NCI-H187 (cell line): ENCODE measurements around the gene TMEM92.
"Not testable (repeated sequence)": the region's sequence is repeated elsewhere in the genome, so short reads cannot be mapped to it uniquely, and the experiment has no call there.

ENCODE experiments used
- DNase-seq, 2 experiments: peaks; one replicate each; lab custom pipeline; 2025; lab: John Stamatoyannopoulos, UW

The TMEM92 gene

DNA sequence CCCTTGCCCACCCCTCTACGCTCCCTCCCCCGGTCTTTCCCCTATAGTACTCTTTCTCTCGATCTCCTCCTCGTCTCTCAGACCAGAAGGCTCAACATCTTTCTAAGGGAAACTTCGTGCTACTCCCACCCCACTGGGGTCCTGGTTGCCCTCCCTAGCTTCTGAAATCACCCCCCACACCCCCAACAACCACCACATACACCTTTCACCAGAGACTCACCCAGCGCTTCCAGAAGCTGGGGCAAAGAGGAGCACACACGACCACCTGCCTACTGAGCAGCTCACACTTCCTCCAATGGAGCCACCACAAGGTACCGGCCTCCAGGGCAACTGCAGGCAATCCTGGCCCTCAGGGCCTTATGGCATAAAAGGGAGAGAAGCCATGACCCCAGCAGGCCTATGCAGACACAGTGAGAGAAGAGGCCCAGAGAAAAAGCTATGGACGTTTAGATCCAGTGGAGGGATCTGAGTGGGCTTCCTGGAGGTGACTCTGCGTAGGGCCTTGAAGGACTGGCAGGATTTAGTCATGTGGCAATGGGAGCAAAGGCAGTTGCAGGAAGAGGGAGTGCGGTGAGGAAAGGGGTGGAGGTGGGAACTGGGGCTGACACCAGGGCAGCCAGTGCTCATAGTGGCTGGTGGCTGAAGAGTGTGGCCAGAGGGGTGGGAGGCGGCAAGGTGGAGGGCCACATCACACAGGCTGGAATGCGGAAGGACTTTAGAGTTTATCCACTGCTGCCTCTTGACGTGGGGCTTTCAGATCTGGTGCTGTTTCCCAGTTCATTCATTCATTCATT, 12.1 kb upstream of the TMEM92 start:
- no peak for DNase-seq

DNA sequence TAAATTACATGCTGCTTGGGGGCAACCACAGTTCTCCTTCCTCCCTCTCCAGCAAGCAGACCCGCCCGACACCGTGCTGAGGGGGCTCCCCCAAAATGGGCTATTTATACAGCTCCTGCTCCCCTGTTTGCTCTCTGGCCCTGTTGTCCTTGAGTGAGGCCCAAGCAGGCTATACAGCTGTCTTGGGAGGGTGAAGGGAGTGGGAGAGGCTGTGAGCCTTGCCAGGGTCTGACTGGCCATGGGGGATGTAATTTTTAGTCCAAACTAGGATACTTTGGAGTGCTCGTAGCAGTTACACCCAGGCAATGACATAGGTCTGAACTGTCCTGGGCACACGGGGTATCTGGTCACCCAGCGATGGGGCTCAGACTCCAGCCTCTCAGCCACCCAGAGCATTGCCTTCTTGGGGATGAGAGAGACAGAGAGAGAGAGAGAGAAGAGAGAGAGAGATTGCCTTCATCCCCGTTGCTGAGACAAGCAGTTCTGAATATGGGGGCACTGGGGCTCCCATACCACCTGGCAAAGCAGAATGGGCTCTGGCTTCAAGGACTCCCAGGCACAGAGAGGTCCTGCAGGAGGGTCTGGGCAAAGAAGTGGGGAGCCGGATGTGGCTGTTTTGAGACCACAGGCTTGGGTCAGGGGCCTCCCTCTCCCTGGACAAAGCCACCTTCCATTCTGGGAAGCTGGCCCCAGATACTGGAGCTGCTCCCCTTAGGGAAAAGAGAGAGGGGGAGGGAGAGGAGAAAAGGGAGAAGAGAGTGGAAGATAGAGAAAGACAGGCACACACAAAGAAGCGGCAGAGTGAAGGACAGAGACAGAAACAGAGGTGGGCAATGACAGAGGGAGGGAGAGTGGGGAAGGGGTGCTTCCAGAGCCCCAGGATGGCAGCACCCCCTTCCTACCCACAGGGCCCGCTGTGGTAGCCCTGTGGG, 10.7 kb upstream of the TMEM92 start:
- DNase-seq = no peak

DNA sequence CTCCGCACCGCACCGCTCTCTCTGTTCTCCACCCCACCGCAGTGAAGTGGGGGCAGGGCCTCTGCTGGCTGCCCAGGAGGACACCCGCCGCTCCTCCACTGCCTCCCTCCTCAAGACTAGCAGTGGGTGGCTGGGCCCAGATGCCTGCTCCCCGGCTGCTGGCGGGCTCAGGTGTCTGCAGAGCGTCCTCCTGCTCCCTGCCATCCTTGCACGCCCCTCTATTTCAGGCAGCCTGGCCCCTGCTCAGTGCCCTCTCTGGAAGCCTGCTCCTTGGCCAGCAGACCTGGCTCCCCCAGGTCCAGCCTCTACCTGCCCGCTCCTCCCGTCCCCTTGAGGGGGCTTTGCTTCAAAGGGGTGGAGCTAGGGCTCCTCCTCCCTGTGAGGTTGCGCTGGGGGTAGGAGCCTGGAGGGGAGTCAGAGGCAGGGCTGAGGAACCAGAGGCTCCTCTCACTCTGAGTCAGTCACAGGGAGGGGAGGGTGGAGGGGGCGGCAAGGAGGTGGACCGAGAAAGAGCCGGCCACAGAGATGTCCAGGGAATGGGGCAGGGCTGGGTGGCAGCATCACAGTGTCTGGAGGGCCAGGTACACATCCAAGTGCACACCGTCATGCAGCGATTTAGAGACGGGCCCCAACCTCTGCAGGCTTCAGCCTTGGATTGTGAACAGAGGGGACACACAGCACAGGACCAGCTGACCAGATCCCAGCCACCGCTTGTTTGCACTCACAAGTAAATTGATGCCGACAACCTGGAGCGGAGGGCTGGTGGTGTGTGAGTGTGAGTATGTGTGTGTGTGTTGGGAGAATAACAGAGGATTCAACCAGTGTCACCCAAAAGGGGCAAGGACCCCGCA, 9.8 kb upstream of the TMEM92 start:
- DNase-seq = no peak

DNA sequence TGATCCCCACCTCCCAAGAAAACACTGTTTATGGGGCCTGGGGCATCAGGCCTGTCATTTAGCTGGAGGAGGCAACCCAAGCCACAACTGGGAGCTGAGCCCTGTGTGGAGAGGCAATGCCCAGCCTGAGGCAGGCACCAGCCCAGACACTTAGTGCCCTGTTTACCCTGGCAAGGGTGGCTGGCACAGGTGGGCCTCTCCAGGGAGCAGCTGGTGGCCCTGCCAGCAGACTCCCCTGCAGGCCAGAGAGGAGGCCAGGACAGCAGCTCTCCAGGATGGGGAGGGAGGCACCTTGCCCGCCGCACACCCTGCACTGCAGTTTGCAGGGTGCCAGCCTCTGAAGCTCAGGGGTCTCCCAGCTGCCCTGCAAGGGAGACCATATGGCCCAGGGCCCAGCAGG, 9.1 kb upstream of the TMEM92 start:
- no peak for DNase-seq

DNA sequence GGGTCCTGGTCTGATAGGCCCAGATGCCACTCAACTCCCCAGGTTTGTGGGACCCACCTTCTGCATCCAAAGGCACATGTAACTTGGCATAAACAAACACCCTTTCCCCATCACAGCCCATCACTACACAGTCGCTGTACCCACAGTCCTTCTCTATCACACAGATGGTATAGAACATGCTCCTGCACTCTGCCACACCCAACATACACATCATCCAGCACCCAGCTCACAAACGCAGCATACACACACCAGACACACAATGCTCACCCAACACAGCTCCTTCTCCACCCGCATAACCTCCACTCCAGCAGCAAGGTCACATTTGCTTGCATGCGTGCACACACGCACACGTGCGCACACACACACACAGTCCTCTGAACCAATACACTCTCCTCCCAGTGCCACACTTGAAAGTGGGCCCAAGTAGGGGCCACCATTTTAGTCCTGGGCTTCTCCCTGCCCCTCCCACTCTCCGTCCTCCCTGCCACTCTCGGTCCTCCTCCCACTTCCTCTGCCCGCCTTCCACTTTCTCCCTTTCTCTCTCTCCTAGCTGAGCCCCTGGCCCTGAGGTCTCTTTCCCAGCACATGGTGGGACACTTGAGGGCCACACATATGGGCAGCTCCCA, 8.5 kb upstream of the TMEM92 start:
- no peak for DNase-seq

DNA sequence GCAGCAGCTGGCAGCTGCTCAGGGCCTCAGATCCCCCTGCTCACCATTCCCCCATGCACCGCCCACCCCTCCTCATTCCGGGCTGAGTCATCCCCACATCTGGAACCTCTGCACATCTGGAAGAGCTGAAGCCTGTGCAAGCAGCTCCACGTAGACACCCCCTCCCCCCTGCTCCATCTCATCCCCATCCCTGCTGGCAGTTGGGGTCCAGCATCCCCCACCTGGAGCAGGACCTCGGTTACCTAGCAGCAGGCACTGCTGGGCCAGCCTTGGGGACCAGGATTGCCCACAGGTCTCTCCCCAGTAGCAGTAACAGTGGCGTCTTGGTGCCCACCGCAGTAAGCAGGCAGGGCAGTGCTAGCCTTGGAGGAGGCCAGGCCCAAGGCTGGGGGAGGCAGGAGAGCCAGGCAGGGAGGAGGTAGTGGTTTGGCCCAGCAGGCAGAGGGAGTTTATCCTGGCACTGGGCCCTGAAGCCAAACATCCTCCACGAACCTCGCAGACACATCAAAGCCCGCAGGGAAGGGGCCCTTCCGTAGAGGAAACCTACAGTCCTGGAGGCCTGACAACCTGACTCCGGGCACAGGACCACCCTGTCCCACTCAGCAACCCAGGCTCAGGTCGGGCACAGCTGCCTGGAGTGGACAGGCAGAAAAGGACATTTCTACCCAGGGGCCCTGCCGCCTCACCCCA, 7.7 kb upstream of the TMEM92 start:
- DNase-seq = no peak

DNA sequence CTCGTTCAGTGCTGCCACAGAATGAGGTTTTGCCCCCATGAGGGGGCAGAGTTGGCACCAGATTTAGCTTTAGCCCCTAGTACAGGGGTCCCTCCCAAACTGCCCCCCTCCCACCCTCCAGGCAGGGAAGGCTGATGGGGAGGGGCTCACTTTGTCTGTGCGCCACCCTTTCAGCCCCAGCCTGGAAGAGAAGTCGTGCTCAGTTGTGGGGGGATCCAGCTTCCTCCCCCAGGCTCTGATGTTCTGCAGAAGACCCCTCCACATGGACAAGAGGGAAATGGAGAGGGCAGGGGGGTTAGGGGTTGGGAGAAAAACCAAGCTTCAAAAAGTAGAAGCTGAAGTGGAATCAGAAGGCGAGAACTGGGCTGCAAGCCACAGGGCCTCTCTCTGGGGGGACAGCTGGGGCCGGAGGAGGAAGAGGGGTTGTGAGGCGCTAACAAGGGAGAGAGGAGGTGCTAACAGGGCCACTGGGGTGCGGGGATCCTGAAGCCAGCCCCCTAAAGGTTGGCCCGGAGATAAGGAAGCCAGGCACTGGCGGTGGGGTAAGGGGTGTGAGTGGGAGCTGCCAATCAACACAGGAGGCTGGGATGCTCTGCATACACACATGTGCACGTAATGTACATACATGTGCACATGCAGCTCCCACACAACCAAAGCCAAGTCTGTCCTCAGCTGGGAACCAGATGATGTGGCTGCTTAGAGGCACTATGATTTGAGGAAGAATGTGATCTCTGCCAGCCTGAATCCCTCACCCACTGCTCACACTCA, 7.0 kb upstream of the TMEM92 start:
- DNase-seq = no peak

DNA sequence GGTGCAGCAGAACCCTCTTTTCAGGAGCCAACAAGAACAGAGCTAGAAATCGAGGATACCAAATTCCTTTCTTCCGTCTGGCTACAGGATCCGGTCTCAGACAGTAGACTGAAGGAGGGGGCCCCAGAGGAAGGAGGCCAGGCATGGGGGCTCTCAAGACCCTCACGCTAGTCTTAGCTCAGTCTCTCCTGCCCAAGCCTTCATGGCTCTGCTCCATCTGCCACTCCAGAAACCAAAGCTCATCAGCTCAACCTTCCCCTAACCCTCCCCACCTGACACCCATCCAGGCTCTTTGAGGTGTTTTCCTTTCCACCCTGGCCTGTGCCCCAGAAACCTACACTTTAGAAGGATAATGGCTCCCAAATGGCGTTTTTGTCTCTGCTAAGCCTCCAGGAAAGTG, 6.2 kb upstream of the TMEM92 start:
- no peak for DNase-seq

DNA sequence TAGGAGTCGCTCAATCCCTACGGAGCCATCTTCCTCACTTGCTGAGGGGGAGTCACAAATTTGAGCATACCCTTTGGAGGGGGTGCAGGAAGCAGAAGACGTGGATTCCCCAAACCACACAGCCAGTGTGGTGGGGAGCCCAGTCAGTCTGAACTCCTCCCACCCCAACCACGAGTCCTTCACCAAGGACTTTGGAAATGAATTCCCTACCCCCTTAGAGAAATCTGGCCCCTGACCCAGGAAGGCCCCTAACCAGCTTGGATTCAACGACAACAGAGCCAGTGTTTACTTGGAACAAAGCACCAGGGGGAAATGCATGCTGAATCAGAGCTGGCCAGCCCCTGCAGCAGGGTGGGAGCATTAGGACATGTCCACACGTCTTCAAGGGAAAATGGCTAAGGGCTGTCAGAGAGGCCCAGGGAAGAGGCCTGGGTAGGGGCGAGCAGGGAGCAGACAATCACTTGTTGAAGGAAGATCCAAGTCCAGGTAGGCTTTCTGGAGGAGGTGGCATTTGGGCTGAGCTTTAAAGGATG, 5.5 kb upstream of the TMEM92 start:
- DNase-seq = no peak

DNA sequence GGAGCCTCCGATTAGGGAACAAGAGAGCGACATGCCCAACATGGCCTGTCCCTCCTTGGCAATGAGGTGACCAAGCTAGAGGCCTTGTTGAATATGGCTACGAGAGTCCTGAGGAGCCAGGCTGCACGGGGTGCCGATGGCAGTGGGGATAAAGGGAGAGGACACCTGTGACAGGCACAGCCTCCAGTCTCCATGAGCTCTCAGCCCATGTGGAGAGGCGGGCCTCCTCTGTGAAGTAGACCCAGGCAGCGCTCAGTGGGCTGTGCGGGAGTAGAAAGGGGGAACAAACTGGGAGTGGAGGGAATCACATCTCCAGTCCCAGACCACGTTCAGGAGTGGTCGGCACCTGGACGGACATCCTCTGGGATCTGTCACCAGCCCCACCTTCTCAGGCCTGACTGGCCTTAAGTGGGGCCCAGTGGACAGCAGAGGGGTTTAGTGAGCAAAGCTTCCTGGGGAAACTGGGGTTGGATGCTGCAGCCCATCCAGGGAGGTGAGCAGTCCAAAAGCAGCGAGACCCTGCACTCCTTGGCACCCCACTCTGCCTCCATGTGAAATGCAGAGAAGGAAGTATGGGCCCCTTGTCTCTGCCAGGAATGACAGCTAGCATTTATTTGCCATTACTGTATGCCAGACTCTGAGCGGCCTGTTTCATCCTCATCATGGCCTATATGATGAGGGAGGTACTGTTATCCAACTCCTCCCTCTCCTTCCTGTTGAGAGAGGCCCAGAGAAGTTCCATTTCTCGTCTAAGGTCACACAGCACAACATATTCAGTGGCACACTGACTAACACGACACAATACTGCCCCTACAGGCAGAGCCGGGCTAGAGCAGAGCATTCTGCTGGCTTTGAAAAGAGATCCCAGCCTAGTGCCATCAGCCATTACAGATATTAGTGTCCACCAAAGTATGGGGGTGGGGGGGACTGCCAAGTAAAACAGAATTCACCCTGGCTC, 4.5 kb upstream of the TMEM92 start:
- DNase-seq = no peak

DNA sequence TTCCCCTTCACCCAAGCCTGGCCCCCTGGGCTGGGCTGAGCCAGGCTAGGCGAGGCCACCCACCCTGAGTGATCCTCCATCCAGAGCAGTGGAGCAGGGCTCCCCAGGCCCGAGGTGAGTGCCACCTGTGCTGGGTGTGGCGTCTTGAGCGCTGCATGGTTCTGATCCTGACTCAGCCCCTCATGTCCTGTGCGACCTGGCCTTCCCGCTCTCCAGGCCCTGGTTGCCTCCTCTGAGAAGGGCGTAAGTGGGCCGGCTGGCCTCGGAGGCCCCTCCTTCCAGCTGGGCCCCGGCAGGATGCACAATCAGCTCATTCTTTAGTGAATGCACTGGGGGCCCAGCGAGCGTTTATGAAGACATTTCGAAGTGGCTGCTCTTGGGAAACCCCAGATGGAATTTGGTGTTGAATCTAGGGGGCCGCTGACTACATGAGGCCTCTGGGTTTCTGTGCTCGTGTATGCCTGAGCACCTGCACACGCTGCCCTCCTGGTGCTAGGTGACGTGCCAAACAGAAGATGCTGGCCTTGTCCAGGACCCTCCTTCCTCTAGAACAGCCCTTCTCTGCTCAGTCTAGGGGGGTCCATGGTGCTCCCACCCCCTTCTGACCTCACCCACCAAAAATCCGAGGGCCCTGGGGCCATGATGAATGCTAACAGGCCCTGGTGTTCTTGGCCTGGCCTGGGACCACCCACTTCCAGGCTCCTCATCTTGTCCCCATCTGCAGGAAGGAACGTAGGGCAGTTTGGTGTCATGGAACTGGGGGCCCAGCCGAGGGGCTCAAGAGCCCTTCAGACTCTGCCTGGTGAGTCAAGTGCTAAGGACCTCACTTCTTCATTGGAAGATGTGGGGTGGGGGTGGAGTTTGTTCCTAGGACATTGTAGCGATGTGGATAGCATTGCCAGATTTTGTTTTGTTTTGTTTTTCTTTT, 3.6 kb upstream of the TMEM92 start:
- no peak for DNase-seq

DNA sequence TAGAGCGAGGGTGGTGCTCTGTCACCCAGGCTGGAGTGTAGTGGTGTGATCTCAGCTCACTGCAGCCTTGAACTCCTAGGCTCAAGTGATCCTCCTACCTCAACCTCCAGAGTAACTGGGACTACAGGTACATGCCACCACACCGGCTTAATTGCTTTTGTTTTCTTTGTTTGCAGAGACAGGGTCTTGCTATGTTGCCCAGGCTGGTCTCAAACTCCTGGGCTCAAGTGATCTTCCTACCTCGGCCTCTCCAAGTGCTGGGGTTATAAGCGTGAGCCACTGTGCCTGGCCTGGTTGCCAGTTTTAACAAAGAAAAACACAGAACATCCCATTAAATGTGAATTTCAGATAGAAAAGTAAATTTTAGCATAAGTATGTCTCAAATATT, 2.9 kb upstream of the TMEM92 start:
- not testable (repeated sequence) for DNase-seq

DNA sequence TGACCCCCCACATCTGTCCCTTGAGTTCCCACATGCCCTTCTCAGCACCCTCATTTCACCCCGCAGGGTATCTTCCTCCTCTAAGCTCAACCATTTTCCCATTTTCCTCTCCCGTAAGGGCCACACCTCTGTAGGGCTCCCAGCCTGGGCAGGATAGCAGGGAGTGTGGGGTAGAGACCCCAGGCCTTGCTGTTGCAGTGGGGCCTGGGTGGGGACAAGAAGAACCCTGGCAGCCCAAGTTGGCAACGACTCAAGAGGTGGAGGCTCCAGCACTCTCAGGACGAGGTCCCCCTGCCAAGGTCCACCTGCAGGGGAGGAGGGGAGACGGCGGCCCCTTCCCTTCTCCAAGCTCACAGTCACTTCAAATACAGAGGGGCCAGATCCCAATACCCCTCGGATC, 2.0 kb upstream of the TMEM92 start:
- DNase-seq = no peak

DNA sequence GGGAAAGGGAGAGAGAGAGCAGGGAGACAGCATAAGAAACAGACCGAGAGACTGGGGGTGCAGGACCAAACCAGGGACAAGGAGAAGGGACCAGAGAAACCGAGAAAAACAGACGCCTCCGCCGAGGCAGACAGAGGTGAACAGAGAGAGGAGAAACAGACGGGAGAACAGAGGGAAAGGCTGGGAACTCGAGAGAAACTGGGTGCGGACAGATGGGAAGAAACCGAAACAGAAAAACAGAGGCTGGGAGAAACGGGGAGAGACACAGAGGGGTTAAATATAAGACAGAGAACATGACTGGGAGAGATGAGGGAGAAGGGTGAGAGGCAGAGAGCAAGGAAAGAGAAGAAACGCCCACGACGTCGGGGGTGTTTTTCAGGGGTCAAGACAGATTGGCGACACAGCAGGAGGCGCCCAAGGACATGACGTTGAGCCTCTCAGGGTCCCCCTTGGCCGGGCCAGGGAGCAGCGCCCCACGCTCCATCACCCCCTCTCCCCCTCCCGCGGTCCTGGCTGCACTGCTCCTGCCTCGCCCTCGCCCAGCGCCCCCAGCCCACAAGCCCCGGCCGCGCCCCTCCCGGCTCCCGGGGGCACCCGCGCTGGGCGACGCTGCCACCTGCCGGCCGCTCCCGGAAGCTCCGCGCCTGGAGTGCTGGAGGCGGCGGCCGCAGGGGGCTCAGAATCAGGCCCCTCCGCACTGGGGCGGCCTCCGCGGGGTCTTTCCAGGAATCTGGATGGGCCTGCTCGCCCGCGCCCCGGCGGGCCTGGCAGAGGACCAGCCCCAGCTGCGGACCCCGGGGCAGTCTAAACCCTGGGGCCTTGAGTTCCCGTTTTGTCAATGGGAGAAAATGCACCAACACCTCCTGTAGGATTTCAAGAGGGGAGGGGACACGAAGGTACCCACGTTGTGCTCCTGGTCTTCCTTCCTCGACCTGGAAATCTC, 1.3 kb upstream of the TMEM92 start:
- DNase-seq = no peak

DNA sequence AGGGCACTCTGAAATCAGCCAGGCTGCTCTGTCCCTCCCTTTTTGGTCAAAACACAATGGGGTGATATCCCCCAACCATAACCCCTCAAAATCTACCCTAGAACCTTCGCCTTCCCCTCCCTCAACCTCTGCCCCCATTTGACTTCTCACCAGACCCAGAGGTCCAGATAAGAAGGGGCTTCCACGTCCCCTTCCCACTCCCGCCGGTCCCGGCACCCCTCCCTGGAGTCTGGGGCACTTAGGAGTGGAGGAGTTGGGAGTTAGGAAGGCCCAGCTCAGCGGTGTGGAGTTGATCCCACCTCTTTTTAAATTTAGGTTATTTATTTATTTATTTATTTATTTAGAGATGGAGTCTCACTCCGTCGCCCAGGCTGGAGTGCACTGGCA, 619 bp upstream of the TMEM92 start:
- no peak for DNase-seq

DNA sequence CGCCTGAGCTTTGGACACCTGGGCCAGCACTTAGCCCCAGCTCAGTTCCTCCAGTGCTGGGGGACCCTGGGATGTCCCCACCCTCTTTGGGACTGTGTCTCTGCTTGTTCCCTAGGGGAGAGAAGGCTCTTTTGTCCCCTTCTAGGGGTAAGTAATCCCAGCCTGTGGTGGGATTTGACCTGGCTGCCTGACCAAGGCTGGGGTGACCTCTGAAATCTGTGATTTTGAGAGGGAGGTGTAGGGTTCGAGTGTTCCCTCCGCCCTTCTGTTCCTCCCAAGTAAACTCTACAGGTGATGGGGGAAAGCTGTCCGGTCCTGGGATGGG, 593 bp downstream of the TMEM92 start:
- no peak for DNase-seq

DNA sequence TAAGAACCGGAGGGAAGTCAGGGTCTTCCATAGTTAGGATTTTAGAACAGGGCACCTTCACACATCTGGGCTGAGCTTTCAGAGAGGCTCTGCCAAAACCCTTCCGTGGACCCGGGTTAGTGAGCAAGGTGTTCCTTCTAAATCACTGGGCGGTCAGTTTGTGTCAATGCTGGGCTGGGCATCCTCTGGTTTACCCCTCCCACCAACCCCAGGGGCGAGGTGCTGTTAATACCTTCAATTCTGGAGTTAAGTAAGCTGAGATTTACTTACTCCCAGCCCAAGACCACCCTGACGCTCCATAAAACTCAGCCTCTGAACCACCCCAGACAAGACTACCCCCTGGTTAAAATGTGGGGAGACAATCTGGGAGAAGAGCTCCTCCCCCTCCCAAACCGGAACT, 1.0 kb downstream of the TMEM92 start:
- DNase-seq = no peak
